GM19468 (cell line): ENCODE results near the gene EHHADH.

ENCODE experiments used
- ATAC-seq: cut with Tn5 transposase; IDR thresholded peaks from one replicate; pipeline ENCODE4 v1.9.1; 2021; ENCODE audit warnings: mild to moderate bottlenecking, moderate library complexity, moderate number of reproducible peaks; ENCODE audit not compliant: unreplicated experiment; ENCODE audit errors: extremely low read depth

The EHHADH gene

GRCh38 chr3:185204894-185205293, 49.0 kb downstream of the EHHADH start:
- no peak for ATAC-seq

GRCh38 chr3:185200639-185201038, 53.2 kb downstream of the EHHADH start:
- ATAC-seq, result no peak

GRCh38 chr3:185199671-185200070, 54.2 kb downstream of the EHHADH start:
- no peak for ATAC-seq

GRCh38 chr3:185199206-185199605, 54.6 kb downstream of the EHHADH start:
- no peak for ATAC-seq

- ATAC-seq, result no peak
Measured at GRCh38 chr3:185197068-185197467, 56.8 kb downstream of the EHHADH start.

- ATAC-seq, result no peak
Measured at GRCh38 chr3:185195652-185196051, 58.2 kb downstream of the EHHADH start.

GRCh38 chr3:185188816-185189215, 65.0 kb downstream of the EHHADH start:
- no peak for ATAC-seq

- no peak for ATAC-seq
Measured at GRCh38 chr3:185187391-185187790, 66.5 kb downstream of the EHHADH start.

- no peak for ATAC-seq
Measured at GRCh38 chr3:185176750-185177359, 77.0 kb downstream of the EHHADH start.

- no peak for ATAC-seq
Measured at GRCh38 chr3:185175370-185175987, 78.4 kb downstream of the EHHADH start.

- no peak for ATAC-seq
Measured at GRCh38 chr3:185172086-185173049, 81.5 kb downstream of the EHHADH start.

- ATAC-seq, result no peak
Measured at GRCh38 chr3:185164428-185165217, 89.2 kb downstream of the EHHADH start.

- ATAC-seq, result no peak
Measured at GRCh38 chr3:185162634-185163033, 91.2 kb downstream of the EHHADH start.

GRCh38 chr3:185161761-185162160, 92.1 kb downstream of the EHHADH start:
- ATAC-seq, result no peak

GRCh38 chr3:185157347-185157746, 96.5 kb downstream of the EHHADH start:
- ATAC-seq, result no peak

- ATAC-seq, result no peak
Measured at GRCh38 chr3:185155678-185156077, 98.2 kb downstream of the EHHADH start.

GRCh38 chr3:185153861-185154629, 99.8 kb downstream of the EHHADH start:
- ATAC-seq, result no peak

GRCh38 chr3:185153171-185153771, 100.6 kb downstream of the EHHADH start:
- no peak for ATAC-seq
